Heart right ventricle (tissue), 16 donors: Measurements from ENCODE around the gene ANKRD63. TPM values are rescaled to one million over a fixed set of nuclear protein-coding genes. Genes with fewer than 3 reads are reported as not detected.

Experiments used
- ATAC-seq, 8 donors: fragments of 200-7000 bp; cut with Tn5 transposase; one replicate each; pipeline ENCODE4 v1.9.1; 2020; ENCODE audit warnings: mild to moderate bottlenecking in 8 of 8, moderate library complexity in 8 of 8, moderate number of reproducible peaks in 1 of 8
- DNase-seq, 2 donors: peaks; one replicate each; pipeline ENCODE4 v3.0.0-alpha.2; 2020
- H3K27ac ChIP-seq, 10 donors: fragments of 200-600 bp; sonication (generic) in 2 of 10; one replicate each; pipeline versions ENCODE4 v1.5.0 to v1.8.0; 2020 to 2022; ENCODE audit warnings: mild to moderate bottlenecking in 3 of 10
- H3K27me3 ChIP-seq, 7 donors: fragments of 200-600 bp; one replicate each; pipeline ENCODE4 v1.8.0; 2021 to 2022; ENCODE audit warnings: mild to moderate bottlenecking in 2 of 7
- H3K36me3 ChIP-seq, 9 donors: fragments of 200-600 bp; sonication (generic) in 1 of 9; one replicate each; pipeline versions ENCODE4 v1.5.0 to v1.8.0; 2020 to 2022; ENCODE audit warnings: mild to moderate bottlenecking in 2 of 9
- H3K4me1 ChIP-seq, 9 donors: fragments of 200-600 bp; sonication (generic) in 1 of 9; one replicate each; pipeline versions ENCODE4 v1.5.0 to v1.8.0; 2020 to 2022; ENCODE audit warnings: mild to moderate bottlenecking in 4 of 9
- H3K4me3 ChIP-seq, 10 donors: fragments of 200-600 bp; sonication (generic) in 2 of 10; one replicate each; pipeline versions ENCODE4 v1.5.0 to v1.8.0; 2020 to 2022; ENCODE audit warnings: mild to moderate bottlenecking in 7 of 10, moderate library complexity in 2 of 10
- H3K9me3 ChIP-seq, 11 donors: fragments of 200-600 bp in 10 of 11; sonication (generic) in 2 of 11; one replicate each; pipeline versions ENCODE4 v1.5.0 to v1.8.0; 2013 to 2022; ENCODE audit warnings: mild to moderate bottlenecking in 2 of 11, control low read depth in 1 of 11, moderate library complexity in 1 of 11
- CTCF ChIP-seq, 9 donors: fragments of 200-600 bp; sonication (generic) in 2 of 9; IDR thresholded peaks; one replicate each; pipeline versions ENCODE4 v1.5.0 to v1.8.0; 2021 to 2022; ENCODE audit warnings: antibody characterized with exemption in 9 of 9, mild to moderate bottlenecking in 5 of 9, moderate library complexity in 1 of 9
- WGBS, 2 donors: extraction: QIAGEN DNeasy Blood & Tissue Kit; methylation state at CpG; one replicate each; pipeline ENCODE4 v1.1.7; 2013; ENCODE audit warnings: inconsistent platforms in 1 of 2; 5-methylcytosine and 5-hydroxymethylcytosine counted together
- intact Hi-C, 10 donors: fragments of 100-400 bp; cut with DNase I; formaldehyde crosslinking; loops; one replicate each; pipeline versions ENCODE4 v1.11.1 to v1.14.2; 2022
- polyA plus RNA-seq, 2 donors: library from polyadenylated mRNA; stranded (reverse); fragments of 200-250 nt; gene quantifications; one replicate each; pipeline ENCODE4 v1.2.3, GENCODE V29; 2013
- total RNA-seq, 10 donors: library from RNA; stranded (reverse); fragmentation: NEBNext Ultra II Directional in 3 of 10; extraction: Animal tissue kit (Norgen Biotek cat#: 25700) in 3 of 10; gene quantifications; one replicate each; pipeline versions ENCODE4 v1.2.1 to v1.2.4, GENCODE V29; 2021 to 2023
- donor health status: Arrhythmogenic right ventricular cardiomyopathy.
- donor health status: ischemic (EF 13 %, LVEDD 7.1; RV severe dilation, severe dysfunction).
- donor health status: healthy with polysubstance abuse.
- donor health status: DM: no; HTN: yes; CAD: no.
- donor health status: DM: no; HTN: no; CAD: no.
- donor health status: ischemic (EF 25% LVEDD 6.9; RV normal size, moderate dysfunction).
- donor health status: ischemic (EF 25% LVEDD 5.7; RV mildly dilated, moderate dysfunction).
- donor health status: healthy.
- donor health status: DM: yes; HTN: yes; CAD: no.
- donor health status: Ischemic cardiomyopathy.
- donor health status: ischemic (EF 35%, LVEDD 5.7; RV mildly dilated, moderate dysfunction).
- donor health status: nonischemic (EF 11% LVEDD 7.7; RV severe dilation, severe dysfunction).
- donor health status: DM: yes; HTN: yes; CAD: no.
- donor health status: PGD.
- donor health status: ischemic (EF 29% LVEDD 5.4; RV normal size, mild dysfunction).
- donor health status: nonischemic (EF 23%, LVEDD 6.1; RV moderate dilation, normal function).

The ANKRD63 gene
- total and polyA plus RNA-seq, 12 donors: 0.26 to 1.9 (median 0.44) TPM; not detected in 8

- Histone ChIP-seq H3K27ac (no peak overlapping the region), H3K4me1 (peaks cover 0 to 10% (median 0%) of the 10 kb centered on the region in 9 donors), H3K4me3 (no peak overlapping the region), H3K36me3 (no peaks in the 10 kb centered on the region), H3K27me3 (peaks cover 0 to 10% (median 0%) of the 10 kb centered on the region in 7 donors), H3K9me3 (no peaks in the 10 kb centered on the region)
- no peak for DNase-seq
- intact Hi-C loops: no loop called here
- 85 to 90% methylated on average over 12 of the region's 12 CpGs for WGBS, 2 donors
- ATAC-seq: peak in 1 of 8 donors; percentile 38
- no peak for TF ChIP-seq CTCF (IDR thresholded peaks at IDR 0.05)
Observed at GRCh38 chr15:40263024-40263754, 19.7 kb downstream of the ANKRD63 start.

- Histone ChIP-seq H3K27ac (no peak overlapping the region), H3K36me3 (no peaks in the 10 kb centered on the region), H3K27me3 (peaks cover 0 to 30% (median 17%) of the 10 kb centered on the region in 7 donors), H3K4me1 (no peaks in the 10 kb centered on the region), H3K9me3 (no peaks in the 10 kb centered on the region), H3K4me3 (no peak overlapping the region)
- intact Hi-C loops: no loop called here
- ATAC-seq (no peak), DNase-seq (no peak)
- 66 to 77% methylated on average over 7 of the region's 7 CpGs for WGBS, 2 donors
- no peak for TF ChIP-seq CTCF (IDR thresholded peaks at IDR 0.05)
Observed at GRCh38 chr15:40259021-40259420, 23.8 kb downstream of the ANKRD63 start.

GRCh38 chr15:40258544-40258943, 24.3 kb downstream of the ANKRD63 start:
- peaks cover 0 to 4% (median 2%) of the 10 kb centered on the region in 9 donors for H3K4me1 ChIP-seq
- H3K27ac ChIP-seq: no peak overlapping the region
- H3K27me3 ChIP-seq: peaks cover 0 to 34% (median 22%) of the 10 kb centered on the region in 7 donors
- intact Hi-C loops: no loop called here
- WGBS, 2 donors: 56 to 64% methylated on average over 8 of the region's 8 CpGs
- no peaks in the 10 kb centered on the region for H3K9me3 ChIP-seq
- H3K36me3 ChIP-seq: no peaks in the 10 kb centered on the region
- no peak overlapping the region for H3K4me3 ChIP-seq
- DNase-seq (no peak), ATAC-seq (no peak)
- TF ChIP-seq CTCF (IDR thresholded peaks at IDR 0.05): no peak

GRCh38 chr15:40257656-40258450, 25.0 kb downstream of the ANKRD63 start:
- Histone ChIP-seq H3K4me3 (no peak overlapping the region), H3K27me3 (peaks cover 0 to 41% (median 22%) of the 10 kb centered on the region in 7 donors), H3K27ac (no peak overlapping the region), H3K36me3 (no peaks in the 10 kb centered on the region), H3K4me1 (peaks cover 6 to 11% (median 9%) of the 10 kb centered on the region in 9 donors), H3K9me3 (no peaks in the 10 kb centered on the region)
- intact Hi-C loops: no loop called here
- TF ChIP-seq CTCF (IDR thresholded peaks at IDR 0.05): no peak
- DNase-seq: no peak
- 74 to 79% methylated on average over 9 of the region's 9 CpGs for WGBS, 2 donors
- ATAC-seq: no peak
